Measurements from ENCODE around the gene DAPK1. TPM values are rescaled to one million over a fixed set of nuclear protein-coding genes. Genes with fewer than 3 reads are reported as not detected.

The DAPK1 gene
- polyA plus RNA-seq, 1 donor from 2014 or later, result 45.0 TPM

GRCh38 chr9:87668722-87669121 lies 171.1 kb downstream of the DAPK1 start:
- Histone ChIP-seq H3K9me2 (ENCODE audit: insufficient read depth, low read length) (no peaks in the 10 kb centered on the region), H3K9me3 (ENCODE audit: low read length) (no peaks in the 10 kb centered on the region), H3K79me2 (replicated peaks; ENCODE audit: insufficient read depth, low read length) (no peaks in the 10 kb centered on the region), H2AFZ (ENCODE audit: low read depth, low read length) (no peak overlapping the region), H3K9ac (ENCODE audit: low read length) (no peak overlapping the region), H3K4me2 (ENCODE audit: low read length) (no peak overlapping the region), H3K36me3 (ENCODE audit: insufficient read depth, low read length) (peaks cover 7% of the 10 kb centered on the region), H3K27me3 (ENCODE audit: insufficient read depth, low read depth, low read length) (no peaks in the 10 kb centered on the region), H4K20me1 (ENCODE audit: insufficient read depth) (no peaks in the 10 kb centered on the region), H3K4me3 (ENCODE audit: low read length) (no peak overlapping the region), H3K27ac (ENCODE audit: low read length) (no peak overlapping the region), H3F3A (ENCODE audit: insufficient read depth, low read length, poor library complexity, severe bottlenecking) (no peaks in the 10 kb centered on the region)
- TF ChIP-seq SMC3 (conservative IDR thresholded peaks at IDR 0.05; ENCODE audit: poor library complexity) (no peak), REST (IDR thresholded peaks at IDR 0.05; ENCODE audit: borderline replicate concordance) (no peak), RAD21 (conservative IDR thresholded peaks at IDR 0.05) (no peak), POLR2AphosphoS5 (IDR thresholded peaks at IDR 0.05) (no peak), EZH2 (IDR thresholded peaks at IDR 0.05; ENCODE audit: borderline replicate concordance, insufficient read depth, low read length, poor library complexity, severe bottlenecking) (no peak), MXI1 (conservative IDR thresholded peaks at IDR 0.05; ENCODE audit: poor library complexity, severe bottlenecking) (no peak), TAF1 (IDR thresholded peaks at IDR 0.05; ENCODE audit: low read depth) (no peak), EP300 (conservative IDR thresholded peaks at IDR 0.05; ENCODE audit: poor library complexity, severe bottlenecking) (no peak)
- TF ChIP-seq, protein P1, sequence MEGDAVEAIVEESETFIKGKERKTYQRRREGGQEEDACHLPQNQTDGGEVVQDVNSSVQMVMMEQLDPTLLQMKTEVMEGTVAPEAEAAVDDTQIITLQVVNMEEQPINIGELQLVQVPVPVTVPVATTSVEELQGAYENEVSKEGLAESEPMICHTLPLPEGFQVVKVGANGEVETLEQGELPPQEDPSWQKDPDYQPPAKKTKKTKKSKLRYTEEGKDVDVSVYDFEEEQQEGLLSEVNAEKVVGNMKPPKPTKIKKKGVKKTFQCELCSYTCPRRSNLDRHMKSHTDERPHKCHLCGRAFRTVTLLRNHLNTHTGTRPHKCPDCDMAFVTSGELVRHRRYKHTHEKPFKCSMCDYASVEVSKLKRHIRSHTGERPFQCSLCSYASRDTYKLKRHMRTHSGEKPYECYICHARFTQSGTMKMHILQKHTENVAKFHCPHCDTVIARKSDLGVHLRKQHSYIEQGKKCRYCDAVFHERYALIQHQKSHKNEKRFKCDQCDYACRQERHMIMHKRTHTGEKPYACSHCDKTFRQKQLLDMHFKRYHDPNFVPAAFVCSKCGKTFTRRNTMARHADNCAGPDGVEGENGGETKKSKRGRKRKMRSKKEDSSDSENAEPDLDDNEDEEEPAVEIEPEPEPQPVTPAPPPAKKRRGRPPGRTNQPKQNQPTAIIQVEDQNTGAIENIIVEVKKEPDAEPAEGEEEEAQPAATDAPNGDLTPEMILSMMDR (IDR thresholded peaks at IDR 0.05; ENCODE audit: poor library complexity, severe bottlenecking), result no peak

GRCh38 chr9:87670572-87671264 lies 173.1 kb downstream of the DAPK1 start:
- Histone ChIP-seq H3K9me2 (ENCODE audit: insufficient read depth, low read length) (no peaks in the 10 kb centered on the region), H4K20me1 (ENCODE audit: insufficient read depth) (no peaks in the 10 kb centered on the region), H3K36me3 (ENCODE audit: insufficient read depth, low read length) (peaks cover 7% of the 10 kb centered on the region), H3K4me2 (ENCODE audit: low read length) (no peak overlapping the region), H3K79me2 (replicated peaks; ENCODE audit: insufficient read depth, low read length) (no peaks in the 10 kb centered on the region), H3F3A (ENCODE audit: insufficient read depth, low read length, poor library complexity, severe bottlenecking) (no peaks in the 10 kb centered on the region), H3K27me3 (ENCODE audit: insufficient read depth, low read depth, low read length) (no peaks in the 10 kb centered on the region), H3K27ac (ENCODE audit: low read length) (no peak overlapping the region), H3K9ac (ENCODE audit: low read length) (no peak overlapping the region), H2AFZ (ENCODE audit: low read depth, low read length) (no peak overlapping the region), H3K9me3 (ENCODE audit: low read length) (no peaks in the 10 kb centered on the region), H3K4me3 (ENCODE audit: low read length) (no peak overlapping the region)
- TF ChIP-seq, protein P1 (IDR thresholded peaks at IDR 0.05; ENCODE audit: poor library complexity, severe bottlenecking), result no peak
- TF ChIP-seq EZH2 (IDR thresholded peaks at IDR 0.05; ENCODE audit: borderline replicate concordance, insufficient read depth, low read length, poor library complexity, severe bottlenecking) (no peak), REST (IDR thresholded peaks at IDR 0.05; ENCODE audit: borderline replicate concordance) (no peak), RAD21 (conservative IDR thresholded peaks at IDR 0.05) (no peak), SMC3 (conservative IDR thresholded peaks at IDR 0.05; ENCODE audit: poor library complexity) (no peak), POLR2AphosphoS5 (IDR thresholded peaks at IDR 0.05) (no peak), MXI1 (conservative IDR thresholded peaks at IDR 0.05; ENCODE audit: poor library complexity, severe bottlenecking) (no peak), TAF1 (IDR thresholded peaks at IDR 0.05; ENCODE audit: low read depth) (no peak), EP300 (conservative IDR thresholded peaks at IDR 0.05; ENCODE audit: poor library complexity, severe bottlenecking) (no peak)
